Measurements from ENCODE around the gene SULF2.

Gene SULF2

DNA sequence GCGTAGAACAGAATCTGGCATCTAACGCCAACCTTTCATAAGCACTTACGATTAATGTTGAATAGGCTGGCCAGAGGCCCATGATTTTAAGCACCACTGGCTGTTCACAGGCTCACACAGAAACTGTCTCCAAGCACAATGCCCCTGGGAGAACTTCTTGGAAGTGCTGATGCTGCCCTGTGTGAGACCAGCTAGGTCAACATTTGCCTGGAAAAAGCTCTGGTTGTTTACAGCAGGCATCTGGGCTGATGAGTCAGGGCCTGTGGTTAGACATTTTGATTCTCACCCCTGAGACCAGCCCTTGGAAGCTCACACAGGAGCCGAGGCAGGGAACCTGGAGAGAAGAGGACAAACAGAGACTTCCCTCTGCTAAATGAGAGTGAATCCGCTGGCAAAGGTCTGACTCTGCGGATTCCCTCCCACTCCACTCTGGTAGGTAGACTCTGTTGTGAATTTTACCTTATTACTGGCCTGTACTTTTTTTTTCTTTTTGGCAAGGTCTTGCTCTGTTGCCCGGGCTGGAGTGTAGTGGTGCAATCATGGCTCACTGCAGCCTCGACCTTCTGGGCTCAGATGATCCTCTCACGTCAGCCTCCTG, 6.8 kb upstream of the SULF2 start:
- TF ChIP-seq, protein P1, sequence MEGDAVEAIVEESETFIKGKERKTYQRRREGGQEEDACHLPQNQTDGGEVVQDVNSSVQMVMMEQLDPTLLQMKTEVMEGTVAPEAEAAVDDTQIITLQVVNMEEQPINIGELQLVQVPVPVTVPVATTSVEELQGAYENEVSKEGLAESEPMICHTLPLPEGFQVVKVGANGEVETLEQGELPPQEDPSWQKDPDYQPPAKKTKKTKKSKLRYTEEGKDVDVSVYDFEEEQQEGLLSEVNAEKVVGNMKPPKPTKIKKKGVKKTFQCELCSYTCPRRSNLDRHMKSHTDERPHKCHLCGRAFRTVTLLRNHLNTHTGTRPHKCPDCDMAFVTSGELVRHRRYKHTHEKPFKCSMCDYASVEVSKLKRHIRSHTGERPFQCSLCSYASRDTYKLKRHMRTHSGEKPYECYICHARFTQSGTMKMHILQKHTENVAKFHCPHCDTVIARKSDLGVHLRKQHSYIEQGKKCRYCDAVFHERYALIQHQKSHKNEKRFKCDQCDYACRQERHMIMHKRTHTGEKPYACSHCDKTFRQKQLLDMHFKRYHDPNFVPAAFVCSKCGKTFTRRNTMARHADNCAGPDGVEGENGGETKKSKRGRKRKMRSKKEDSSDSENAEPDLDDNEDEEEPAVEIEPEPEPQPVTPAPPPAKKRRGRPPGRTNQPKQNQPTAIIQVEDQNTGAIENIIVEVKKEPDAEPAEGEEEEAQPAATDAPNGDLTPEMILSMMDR (IDR thresholded peaks at IDR 0.05; ENCODE audit: insufficient read depth, missing control alignments): no peak
- no peak for FAIRE-seq
- DNase-seq (ENCODE audit: insufficient read length, low spot score): no peak

DNA sequence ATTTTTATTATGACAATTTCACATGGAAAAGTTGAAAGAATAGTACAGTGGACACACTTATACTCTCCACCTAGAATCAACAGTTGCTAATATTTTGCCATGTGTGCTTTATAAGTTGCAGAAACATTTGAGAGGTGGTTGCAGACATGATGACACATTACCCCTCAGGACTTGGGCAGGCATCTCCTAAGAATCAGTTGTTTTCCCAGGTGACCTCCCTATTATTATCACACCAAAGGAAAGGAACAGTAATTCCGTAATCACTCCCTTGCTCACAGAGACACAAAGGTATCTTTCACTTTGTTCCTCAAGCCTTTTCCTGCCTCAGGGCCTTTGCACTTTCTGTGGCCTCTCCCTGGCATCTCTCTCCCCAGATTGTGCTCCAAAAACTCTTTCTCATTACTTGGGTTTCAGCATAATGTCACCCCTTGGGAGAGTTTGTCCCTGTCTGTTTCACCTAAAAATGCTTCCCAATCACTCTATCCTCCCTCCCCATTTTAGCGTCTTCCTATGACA, 5.9 kb upstream of the SULF2 start:
- no peak for FAIRE-seq
- DNase-seq (ENCODE audit: insufficient read length, low spot score): no peak
- TF ChIP-seq, protein P1 (IDR thresholded peaks at IDR 0.05; ENCODE audit: insufficient read depth, missing control alignments): no peak

DNA sequence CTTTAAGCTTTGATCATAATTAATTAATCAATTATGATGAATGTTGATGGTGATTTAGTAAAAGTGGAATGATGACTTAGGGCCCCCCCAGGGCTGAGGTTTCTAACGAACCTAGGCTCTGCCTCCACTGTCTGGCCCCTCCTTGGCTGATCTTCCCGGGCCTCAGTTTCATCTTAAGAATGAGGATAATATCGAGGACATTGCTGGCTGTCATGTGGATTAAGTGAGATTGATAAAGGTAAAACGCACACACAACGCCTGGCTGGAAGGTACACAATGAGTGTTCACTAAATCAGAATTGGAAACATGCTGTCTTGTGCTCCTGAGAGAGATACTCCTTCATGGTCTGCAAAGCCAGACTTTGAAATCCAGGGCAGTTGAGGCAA, 5.3 kb upstream of the SULF2 start:
- DNase-seq (ENCODE audit: insufficient read length, low spot score) (no peak), FAIRE-seq (no peak)
- TF ChIP-seq, protein P1 (IDR thresholded peaks at IDR 0.05; ENCODE audit: insufficient read depth, missing control alignments): no peak

DNA sequence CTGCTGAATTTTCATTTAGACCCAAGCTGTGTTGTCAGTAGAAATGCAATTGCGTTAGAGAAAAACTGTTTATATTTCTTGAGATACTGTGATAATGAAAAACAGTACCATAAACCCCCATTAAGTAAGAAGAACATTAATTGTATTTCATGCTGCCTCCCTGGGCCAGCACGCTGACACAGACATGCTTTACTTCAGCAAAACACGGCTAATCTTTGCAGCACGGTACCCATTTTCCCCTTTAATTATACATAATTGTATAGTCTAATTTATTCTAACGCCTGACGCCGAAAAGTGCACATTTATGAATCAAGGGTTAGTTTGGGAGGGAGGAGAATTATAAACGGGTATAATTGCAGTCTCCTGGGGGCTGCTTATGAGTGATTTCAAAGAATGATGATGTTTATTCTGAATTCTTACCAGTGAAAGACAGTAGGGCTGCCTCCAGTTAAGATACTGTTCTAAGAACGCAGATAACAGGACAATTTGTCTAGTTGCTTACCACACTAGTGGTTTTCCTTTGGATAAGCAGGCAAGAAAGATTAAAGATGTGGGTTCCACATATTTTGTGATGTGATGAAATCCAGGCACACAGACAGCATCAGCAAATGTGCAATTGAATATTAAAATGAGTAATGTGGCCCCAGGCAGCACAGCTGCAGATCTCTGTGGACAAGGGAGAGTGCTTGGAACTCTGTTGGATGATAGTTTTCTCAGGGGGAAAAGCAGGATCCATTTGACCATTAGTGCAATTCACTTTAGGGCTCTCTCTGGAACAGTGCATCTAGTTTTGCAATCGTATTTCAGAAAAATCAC, 4.7 kb upstream of the SULF2 start:
- DNase-seq (ENCODE audit: insufficient read length, low spot score) (no peak), FAIRE-seq (no peak)

DNA sequence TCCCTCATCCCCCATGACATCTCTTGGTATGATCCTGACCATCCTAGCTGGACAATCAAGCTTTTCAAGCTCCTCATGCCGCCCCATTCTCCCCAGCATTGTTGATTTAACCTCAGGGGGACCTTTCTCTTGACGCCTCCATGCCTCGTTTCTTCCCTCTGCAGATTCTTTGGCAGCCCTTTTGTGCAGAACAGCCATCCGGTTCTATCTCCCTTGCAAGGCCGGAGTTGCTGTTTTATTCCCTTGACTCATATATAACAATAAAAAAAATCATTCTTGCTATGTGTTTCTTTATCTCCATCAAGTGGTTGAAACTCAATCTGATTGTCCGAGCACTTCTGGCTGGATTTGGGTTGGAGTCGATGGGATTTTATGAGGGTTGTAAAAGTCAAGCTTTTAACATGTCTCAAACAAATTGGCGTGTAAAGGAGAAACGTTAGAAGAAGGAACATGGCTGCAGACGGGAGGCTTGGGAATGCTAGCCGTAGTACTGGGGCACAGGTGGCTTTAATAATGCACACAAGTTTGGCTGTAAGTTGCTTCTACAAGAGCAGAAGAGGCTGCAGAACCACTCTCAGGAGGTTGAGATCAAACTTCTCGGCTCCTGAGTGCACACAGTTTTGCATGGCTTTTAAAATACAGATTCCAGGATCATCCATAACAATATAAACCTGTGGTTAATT, 3.9 kb upstream of the SULF2 start:
- no peak for DNase-seq (ENCODE audit: insufficient read length, low spot score)
- FAIRE-seq: no peak
- TF ChIP-seq, protein P1 (IDR thresholded peaks at IDR 0.05; ENCODE audit: insufficient read depth, missing control alignments): no peak

More for the DNA sequence above, 4.7 kb upstream of the SULF2 start:
- TF ChIP-seq, protein P1 (IDR thresholded peaks at IDR 0.05; ENCODE audit: insufficient read depth, missing control alignments): no peak

DNA sequence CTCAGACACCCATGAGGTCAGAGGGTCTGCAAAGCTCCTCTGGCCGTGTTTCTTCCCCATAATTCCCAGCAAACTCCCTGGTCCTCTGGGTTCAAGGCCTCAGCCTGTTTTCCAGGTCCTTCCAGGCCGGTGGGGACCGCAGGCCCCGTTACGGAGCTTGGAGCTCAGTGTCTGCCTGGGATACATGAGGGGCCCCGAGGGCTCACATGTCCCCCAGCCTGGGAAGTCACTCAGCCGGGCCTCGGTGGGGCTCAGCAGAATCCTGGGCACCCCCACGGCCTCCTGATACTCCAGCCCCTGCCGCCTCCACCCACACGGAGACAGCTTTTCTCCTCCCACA, 3.4 kb upstream of the SULF2 start:
- no peak for DNase-seq (ENCODE audit: insufficient read length, low spot score)
- no peak for FAIRE-seq
- TF ChIP-seq, protein P1 (IDR thresholded peaks at IDR 0.05; ENCODE audit: insufficient read depth, missing control alignments): no peak
